Spleen (tissue), 7 donors: ENCODE results near the gene PCDHB6.
"Not testable (repeated sequence)": the region's sequence is repeated elsewhere in the genome, so short reads cannot be mapped to it uniquely, and the experiment has no call there.

Source experiments
- POLR2A ChIP-seq, 3 donors: fragments of 450-650 bp; IDR thresholded peaks; one replicate each; pipeline ENCODE4 v1.5.1; 2017; ENCODE audit warnings: antibody characterized with exemption in 3 of 3, mild to moderate bottlenecking in 1 of 3
- TF ChIP-seq, protein P1 (sequence below), 11 experiments: fragments of 200-600 bp in 7 of 11; fragments of 450-650 bp in 4 of 11; sonication (generic) in 4 of 11; IDR thresholded peaks in 8 of 11; conservative IDR thresholded peaks in 3 of 11; 1 replicate in 7 of 11; 2 replicates in 4 of 11; pipeline versions ENCODE4 v1.4.0 to v1.8.0; 2016 to 2021; ENCODE audit warnings: antibody characterized with exemption in 11 of 11, inconsistent platforms in 4 of 11, mild to moderate bottlenecking in 1 of 11
- donor health status: DM: no; HTN: no; CAD: no; lungs with moderate emphysema.
- donor health status: DM: no; HTN: no; CAD: no.
- donor health status: DM: no; HTN: no; CAD: no.

DNA sequence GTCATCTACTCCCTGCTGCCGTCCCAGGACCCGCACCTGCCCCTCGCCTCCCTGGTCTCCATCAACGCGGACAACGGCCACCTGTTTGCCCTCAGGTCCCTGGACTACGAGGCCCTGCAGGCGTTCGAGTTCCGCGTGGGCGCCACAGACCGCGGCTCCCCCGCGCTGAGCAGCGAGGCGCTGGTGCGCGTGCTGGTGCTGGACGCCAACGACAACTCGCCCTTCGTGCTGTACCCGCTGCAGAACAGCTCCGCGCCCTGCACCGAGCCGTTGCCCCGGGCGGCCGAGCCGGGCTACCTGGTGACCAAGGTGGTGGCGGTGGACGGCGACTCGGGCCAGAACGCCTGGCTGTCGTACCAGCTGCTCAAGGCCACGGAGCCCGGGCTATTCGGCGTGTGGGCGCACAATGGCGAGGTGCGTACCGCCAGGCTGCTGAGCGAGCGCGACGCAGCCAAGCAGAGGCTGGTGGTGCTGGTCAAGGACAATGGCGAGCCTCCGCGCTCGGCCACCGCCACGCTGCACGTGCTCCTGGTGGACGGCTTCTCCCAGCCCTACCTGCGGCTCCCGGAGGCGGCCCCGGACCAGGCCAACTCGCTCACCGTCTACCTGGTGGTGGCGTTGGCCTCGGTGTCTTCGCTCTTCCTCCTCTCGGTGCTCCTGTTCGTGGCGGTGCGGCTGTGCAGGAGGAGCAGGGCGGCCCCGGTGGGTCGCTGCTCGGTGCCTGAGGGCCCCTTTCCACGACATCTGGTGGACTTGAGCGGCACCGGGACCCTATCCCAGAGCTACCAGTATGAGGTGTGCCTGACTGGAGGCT lies 24.6 kb downstream of the PCDHB6 start:
- TF ChIP-seq, protein P1, sequence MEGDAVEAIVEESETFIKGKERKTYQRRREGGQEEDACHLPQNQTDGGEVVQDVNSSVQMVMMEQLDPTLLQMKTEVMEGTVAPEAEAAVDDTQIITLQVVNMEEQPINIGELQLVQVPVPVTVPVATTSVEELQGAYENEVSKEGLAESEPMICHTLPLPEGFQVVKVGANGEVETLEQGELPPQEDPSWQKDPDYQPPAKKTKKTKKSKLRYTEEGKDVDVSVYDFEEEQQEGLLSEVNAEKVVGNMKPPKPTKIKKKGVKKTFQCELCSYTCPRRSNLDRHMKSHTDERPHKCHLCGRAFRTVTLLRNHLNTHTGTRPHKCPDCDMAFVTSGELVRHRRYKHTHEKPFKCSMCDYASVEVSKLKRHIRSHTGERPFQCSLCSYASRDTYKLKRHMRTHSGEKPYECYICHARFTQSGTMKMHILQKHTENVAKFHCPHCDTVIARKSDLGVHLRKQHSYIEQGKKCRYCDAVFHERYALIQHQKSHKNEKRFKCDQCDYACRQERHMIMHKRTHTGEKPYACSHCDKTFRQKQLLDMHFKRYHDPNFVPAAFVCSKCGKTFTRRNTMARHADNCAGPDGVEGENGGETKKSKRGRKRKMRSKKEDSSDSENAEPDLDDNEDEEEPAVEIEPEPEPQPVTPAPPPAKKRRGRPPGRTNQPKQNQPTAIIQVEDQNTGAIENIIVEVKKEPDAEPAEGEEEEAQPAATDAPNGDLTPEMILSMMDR (IDR thresholded peaks at IDR 0.05 in 8 of 11, conservative IDR thresholded peaks at IDR 0.05 in 3 of 11): not testable (repeated sequence)
- not testable (repeated sequence) for TF ChIP-seq POLR2A (IDR thresholded peaks at IDR 0.05)
